VCaP (cell line): ENCODE results near the gene UBE2L5.

ENCODE experiments used
- H3K27ac ChIP-seq: fragments of 450-650 bp; 2 replicates; pipeline ENCODE4 v1.5.1; 2017
- TF ChIP-seq, protein P1 (sequence below): fragments of 450-650 bp; conservative IDR thresholded peaks from 2 replicates; pipeline ENCODE4 v1.5.1; 2017; ENCODE audit warnings: mild to moderate bottlenecking, moderate library complexity

UBE2L5 gene

DNA sequence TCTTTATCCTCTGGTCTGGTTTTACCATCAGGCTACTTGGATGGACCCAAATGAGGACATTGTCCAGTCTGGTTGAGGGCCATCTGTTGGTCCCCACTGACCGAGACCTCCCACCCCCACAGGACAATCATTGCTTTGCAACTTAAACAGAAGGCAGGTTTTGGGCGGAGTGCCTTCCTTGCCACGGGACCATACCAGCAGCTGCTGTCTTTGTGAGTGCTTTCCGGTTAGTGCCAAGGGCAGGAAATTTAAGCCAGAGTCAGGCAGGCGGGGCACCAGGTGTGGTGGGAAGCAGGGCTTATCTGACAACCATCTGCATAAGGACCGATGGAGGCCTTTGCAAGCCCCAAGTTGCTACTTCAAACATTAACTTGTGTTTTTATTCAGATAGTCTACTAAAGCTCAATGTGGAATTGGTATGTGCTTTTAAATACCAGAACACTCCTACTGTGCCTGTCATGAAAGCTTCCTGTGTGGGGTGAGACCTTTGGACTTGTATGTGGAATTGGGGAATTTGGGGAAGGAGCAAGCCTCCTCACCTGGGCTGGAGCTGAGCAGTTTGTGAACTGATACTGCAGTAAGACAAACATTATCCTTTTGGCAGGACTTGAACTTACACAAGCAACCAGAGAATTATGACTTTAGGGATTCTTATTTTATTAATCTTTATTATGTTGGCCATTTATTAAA, 39.3 kb upstream of the UBE2L5 start:
- TF ChIP-seq, protein P1, sequence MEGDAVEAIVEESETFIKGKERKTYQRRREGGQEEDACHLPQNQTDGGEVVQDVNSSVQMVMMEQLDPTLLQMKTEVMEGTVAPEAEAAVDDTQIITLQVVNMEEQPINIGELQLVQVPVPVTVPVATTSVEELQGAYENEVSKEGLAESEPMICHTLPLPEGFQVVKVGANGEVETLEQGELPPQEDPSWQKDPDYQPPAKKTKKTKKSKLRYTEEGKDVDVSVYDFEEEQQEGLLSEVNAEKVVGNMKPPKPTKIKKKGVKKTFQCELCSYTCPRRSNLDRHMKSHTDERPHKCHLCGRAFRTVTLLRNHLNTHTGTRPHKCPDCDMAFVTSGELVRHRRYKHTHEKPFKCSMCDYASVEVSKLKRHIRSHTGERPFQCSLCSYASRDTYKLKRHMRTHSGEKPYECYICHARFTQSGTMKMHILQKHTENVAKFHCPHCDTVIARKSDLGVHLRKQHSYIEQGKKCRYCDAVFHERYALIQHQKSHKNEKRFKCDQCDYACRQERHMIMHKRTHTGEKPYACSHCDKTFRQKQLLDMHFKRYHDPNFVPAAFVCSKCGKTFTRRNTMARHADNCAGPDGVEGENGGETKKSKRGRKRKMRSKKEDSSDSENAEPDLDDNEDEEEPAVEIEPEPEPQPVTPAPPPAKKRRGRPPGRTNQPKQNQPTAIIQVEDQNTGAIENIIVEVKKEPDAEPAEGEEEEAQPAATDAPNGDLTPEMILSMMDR = no peak
- H3K27ac ChIP-seq = no peak overlapping the region

DNA sequence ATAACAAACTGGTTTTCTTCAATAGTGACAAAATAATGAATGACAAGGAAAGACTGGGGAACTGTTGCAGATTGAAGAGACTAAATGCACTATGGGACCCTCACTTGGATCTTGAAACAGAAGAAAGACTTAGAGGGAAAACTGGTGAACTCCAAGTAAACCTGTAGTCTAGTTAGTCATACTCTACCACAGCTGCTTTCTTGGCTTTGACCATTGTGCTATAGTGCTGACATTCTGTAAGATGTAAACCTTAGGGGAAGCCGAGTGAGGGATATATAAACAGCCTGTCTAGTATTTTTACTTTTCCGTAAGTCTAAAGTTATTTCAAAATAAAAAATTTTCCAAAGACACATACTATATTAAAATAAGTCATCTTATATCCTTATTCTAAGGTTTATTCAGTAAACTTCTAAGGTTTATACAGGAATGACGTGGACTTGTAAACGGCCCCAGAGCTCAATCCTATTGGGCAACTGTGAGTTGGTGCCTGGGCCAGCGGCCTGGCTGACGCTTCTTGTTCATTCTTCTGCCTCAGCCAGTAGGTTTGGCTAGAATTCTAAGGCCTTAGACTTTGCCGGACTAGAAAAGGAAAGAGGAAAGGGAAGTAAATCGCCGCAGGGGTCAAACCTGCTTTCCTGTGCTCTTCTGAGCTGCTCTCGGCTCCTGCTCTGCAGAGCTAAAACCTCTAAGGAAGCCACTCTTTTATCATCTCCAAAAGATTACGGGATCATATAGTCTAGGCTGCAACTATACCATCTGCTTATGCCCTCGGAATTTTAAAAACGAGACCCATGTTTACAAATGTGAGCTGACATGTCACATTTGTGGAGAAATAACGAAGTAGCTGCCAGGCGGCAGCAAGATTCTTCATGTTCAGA, 33.6 kb upstream of the UBE2L5 start:
- H3K27ac ChIP-seq = peak overlapping the region; percentile 40
- TF ChIP-seq, protein P1 = no peak

DNA sequence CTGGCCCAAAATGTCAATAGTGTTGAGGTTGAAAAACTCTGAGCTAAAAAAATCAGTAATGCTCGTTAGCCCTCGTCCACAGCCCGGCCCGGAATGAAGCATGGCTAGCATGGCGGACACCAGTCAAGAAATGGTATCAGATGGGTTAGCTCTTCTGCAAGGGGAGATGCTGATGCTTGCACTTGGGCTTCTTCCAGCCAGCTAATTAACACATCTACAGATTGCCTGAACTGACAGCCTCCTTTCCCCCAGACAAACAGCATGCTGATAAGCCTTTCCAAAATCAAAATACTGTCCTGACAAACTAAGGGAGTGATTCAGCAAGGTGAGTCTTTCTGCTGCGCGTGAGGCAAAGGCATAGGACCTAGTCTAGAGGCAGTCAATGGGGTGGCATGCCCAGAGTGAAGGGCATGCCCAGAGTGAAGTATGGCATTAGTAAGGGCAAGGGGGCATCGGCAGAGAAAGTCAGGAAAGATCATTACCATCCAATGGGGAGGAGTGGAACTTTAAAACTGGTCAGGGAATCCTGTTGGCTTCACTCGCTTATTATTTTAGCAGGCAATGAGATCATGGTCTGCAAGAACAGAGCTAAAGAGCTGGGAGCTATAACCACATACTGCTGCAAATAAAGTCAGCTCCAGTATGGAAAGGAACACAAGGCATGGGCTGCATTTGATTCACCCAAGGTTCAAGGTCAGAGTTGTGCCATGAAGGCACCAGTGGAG, 30.2 kb upstream of the UBE2L5 start:
- H3K27ac ChIP-seq = no peak overlapping the region
- TF ChIP-seq, protein P1 = no peak

DNA sequence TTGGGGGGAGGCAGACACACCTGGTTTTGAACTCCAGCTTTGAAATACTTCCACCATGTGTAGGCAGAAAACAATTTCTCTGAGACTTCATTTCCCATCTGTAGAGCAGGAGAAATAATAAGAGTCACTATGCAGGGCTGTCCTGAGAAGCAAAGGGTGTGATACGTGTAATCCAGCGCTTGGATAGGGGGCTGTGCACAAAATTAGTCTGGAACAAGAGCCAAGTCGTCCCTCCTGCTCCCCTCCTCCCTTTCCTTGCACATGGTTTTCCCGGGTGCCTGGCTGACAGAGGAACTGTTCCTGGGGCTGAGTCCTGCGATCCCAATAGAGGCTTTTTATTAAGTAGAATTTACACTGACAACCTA, 29.6 kb upstream of the UBE2L5 start:
- H3K27ac ChIP-seq = no peak overlapping the region
- TF ChIP-seq, protein P1 = no peak

DNA sequence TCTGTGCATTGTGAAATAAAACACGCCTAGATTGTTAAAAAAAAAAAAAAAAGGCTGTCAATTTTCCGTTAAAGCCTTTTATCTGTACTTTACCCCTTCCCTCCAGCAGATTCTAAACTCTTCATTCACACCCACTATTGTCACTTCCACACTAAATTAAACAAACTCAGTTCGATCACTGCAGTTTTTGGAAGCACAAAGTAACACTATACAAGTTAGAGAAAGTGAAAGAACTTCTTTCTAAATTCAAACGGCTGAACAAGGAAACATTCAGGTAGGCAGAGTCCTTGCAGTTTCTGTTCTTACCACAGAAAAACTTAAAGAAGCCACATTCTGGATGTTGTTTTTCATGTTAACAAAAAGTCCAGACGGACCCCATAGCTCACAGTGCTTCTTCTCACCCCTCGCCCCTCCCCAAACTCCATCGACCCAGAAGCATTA, 27.5 kb upstream of the UBE2L5 start:
- TF ChIP-seq, protein P1 = no peak
- peak overlapping the region; percentile 76 for H3K27ac ChIP-seq

DNA sequence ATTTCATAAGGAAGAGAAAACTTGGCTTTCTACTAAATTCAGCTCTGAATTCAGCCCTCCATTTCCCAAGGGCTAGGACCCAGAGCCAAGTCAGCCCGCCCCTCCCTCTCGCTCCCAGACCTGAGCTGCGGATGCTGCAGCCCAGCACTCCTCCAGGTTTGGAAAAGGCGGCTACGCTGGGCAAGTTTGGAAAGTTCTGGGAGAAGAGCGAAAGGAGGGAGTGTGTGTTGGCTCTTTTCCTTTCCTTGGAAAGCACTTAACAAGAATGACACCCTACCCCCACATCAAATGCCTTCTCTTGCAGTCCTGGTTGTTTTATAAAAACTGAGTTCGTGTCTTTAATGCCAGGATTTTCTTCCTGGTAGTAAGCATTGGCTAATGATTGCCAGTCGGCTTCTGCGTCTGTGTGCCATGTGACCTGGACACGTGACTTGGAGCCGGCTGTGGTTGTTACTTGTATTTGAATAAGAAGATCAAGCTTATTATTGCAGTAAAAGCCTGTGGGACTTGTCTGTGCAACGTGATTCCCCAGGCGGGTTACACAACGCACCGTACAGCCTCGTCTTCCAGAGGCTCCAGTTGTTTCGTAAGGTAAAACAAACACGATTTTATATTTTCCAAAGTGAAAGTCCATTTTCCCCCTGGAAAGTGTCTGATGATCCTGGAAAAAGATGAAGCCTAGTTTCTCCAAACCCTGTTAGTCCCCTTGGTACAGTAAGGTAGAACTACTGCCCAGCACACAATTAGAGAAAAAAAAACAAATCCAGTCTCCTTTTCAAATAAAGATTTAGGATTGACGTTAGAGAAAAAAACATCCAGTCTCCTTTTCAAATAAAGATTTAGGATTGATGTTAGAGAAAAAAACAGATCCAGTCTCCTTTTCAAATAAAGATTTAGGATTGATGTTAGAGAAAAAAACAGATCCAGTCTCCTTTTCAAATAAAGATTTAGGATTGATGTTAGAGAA, 26.8 kb upstream of the UBE2L5 start:
- TF ChIP-seq, protein P1 = no peak
- peak overlapping the region; percentile 76 for H3K27ac ChIP-seq
